ENCODE results near the gene FBXL2.

The FBXL2 gene

DNA sequence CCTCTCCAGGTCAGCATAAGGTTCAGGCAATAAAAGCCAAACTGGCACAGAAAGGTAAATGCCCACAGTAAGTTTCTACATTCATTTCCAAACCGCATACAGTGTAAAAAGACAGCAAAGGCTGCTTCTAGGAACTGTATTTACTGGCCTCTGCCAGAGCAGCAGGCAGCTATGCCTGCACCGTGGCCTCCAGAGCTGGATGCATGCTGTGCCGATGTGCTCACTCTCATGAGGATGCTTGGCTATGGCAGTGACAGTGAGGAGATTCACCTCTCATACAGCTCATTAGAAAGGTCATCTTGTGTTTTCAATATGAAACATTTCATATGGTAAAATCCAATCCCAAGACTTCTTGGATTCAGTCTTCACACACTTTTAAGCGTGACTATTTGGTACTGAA lies 112.7 kb downstream of the FBXL2 start:
- H3K4me3 ChIP-seq (ENCODE audit: low read depth, low read length), result no peak overlapping the region
- no peak for DNase-seq (ENCODE audit: low read depth)
- TF ChIP-seq, protein P1, sequence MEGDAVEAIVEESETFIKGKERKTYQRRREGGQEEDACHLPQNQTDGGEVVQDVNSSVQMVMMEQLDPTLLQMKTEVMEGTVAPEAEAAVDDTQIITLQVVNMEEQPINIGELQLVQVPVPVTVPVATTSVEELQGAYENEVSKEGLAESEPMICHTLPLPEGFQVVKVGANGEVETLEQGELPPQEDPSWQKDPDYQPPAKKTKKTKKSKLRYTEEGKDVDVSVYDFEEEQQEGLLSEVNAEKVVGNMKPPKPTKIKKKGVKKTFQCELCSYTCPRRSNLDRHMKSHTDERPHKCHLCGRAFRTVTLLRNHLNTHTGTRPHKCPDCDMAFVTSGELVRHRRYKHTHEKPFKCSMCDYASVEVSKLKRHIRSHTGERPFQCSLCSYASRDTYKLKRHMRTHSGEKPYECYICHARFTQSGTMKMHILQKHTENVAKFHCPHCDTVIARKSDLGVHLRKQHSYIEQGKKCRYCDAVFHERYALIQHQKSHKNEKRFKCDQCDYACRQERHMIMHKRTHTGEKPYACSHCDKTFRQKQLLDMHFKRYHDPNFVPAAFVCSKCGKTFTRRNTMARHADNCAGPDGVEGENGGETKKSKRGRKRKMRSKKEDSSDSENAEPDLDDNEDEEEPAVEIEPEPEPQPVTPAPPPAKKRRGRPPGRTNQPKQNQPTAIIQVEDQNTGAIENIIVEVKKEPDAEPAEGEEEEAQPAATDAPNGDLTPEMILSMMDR (IDR thresholded peaks at IDR 0.05; ENCODE audit: low read depth, low read length, missing control alignments), result no peak

DNA sequence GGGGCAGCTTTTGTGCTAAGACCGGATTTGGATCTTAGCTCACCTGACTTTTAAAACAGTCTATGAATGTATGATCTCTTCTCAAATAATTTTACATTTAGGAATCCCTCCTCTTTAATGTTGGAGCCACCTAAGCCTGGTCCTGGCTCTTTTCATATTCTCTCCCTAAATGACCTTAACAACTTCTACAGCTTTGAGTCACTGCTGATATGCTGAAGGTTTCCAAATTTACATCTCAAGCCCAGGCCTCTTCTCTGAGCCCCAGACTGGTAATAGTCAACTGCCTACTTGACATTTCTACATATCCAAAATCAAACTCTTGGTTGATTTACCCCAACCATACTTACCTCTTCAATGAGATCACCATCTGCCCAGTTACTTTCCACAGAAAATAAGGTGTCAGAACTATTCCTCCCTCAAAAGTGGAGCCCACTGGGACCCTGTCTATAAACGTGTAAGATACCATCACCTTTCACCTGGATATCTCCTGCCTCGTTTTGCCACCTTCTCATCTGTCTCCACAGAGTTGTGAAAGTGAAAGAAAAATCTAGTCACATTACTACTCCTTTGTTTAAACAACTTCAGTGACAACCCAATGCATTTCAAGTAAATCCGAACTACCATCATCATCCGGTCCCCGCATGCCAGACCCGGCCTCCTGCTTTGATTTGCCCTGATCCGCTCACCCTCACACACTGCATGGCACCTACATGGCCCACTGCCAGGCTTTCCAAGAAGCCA lies 114.2 kb downstream of the FBXL2 start:
- DNase-seq (ENCODE audit: low read depth), result no peak
- TF ChIP-seq, protein P1 (IDR thresholded peaks at IDR 0.05; ENCODE audit: low read depth, low read length, missing control alignments), result no peak
- no peak overlapping the region for H3K4me3 ChIP-seq (ENCODE audit: low read depth, low read length)

- TF ChIP-seq, protein P1 (IDR thresholded peaks at IDR 0.05; ENCODE audit: low read depth, low read length, missing control alignments), result no peak
- no peak for DNase-seq (ENCODE audit: low read depth)
- no peak overlapping the region for H3K4me3 ChIP-seq (ENCODE audit: low read depth, low read length)
Measured at GRCh38 chr3:33392144-33392543, 114.9 kb downstream of the FBXL2 start.

DNA sequence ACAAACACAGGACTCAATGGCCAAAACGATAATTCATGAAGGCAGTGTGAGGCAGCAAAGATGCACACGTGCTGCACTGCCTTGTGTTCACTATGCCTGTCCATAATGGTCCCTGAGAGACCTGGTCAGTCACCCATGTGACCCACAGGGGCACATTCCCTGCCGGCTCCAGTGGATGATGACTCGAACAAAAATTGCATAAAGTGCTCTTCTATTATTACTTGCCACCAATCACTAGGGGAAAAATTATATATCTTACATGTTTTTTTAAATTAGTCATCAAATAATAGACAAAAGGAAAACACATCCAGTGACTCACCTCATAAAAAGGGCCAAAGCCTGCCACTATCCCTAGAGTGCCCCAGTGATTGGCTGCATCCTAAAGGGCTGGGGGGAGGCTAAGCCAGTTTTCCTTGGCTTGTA lies 115.5 kb downstream of the FBXL2 start:
- TF ChIP-seq, protein P1 (IDR thresholded peaks at IDR 0.05; ENCODE audit: low read depth, low read length, missing control alignments), result no peak
- H3K4me3 ChIP-seq (ENCODE audit: low read depth, low read length), result no peak overlapping the region
- DNase-seq (ENCODE audit: low read depth), result no peak

- no peak overlapping the region for H3K4me3 ChIP-seq (ENCODE audit: low read depth, low read length)
- TF ChIP-seq, protein P1 (IDR thresholded peaks at IDR 0.05; ENCODE audit: low read depth, low read length, missing control alignments), result no peak
- DNase-seq (ENCODE audit: low read depth), result no peak
Measured at GRCh38 chr3:33394403-33395054, 117.3 kb downstream of the FBXL2 start.

DNA sequence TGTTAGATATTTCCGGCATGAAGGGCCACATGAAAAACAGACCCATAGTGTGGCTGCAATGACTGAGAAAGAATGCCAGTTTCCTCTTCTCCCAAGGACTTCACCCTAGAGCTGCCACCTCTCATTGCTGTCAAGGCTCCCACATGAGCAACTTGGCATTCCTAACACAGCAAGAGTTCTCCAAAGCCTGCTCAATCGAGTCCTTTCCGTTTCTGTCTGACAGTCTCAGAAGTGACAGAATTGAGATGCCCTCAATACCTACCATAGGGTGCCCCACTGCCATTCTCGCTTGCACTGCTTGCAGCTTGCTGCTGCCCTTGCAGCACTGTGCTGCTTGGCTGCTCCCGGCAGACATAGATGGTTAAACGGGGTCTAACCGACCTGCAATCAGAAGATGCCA lies 118.7 kb downstream of the FBXL2 start:
- DNase-seq (ENCODE audit: low read depth), result no peak
- TF ChIP-seq, protein P1 (IDR thresholded peaks at IDR 0.05; ENCODE audit: low read depth, low read length, missing control alignments), result no peak
- no peak overlapping the region for H3K4me3 ChIP-seq (ENCODE audit: low read depth, low read length)

Measured in GM12864 (cell line).